G401 (cell line): ENCODE results near the gene TMPRSS13. TPM values are rescaled to one million over a fixed set of nuclear protein-coding genes. Genes with fewer than 3 reads are reported as not detected.
"Not testable (repeated sequence)": the region's sequence is repeated elsewhere in the genome, so short reads cannot be mapped to it uniquely, and the experiment has no call there.

Source experiments
- DNase-seq: peaks from one replicate; pipeline ENCODE4 v3.0.0-alpha.2; 2015; ENCODE audit warnings: low spot score
- in situ Hi-C: cut with HindIII; loops from 2 replicates; pipeline ENCODE4 v1.10.0; 2016; ENCODE audit warnings: low sequenced_read_pairs, mixed read lengths
- total RNA-seq: library from RNA; depleted of rRNA; stranded (reverse); fragments of >200 nt; shearing (Covaris generic); gene quantifications from 2 replicates; pipeline ENCODE4 v1.2.3, GENCODE V29; 2014; rRNA removed

TMPRSS13 gene
- not detected in 2 replicates for total RNA-seq

- in situ Hi-C loops, result no loop called here
- DNase-seq, result no peak
These were observed at the start of gene TMPRSS13 for GRCh38 chr11:117929142-117929915. TMPRSS13 (minus strand) TSS chr11:117929402; CDS start chr11:117929307, 95 bp downstream.

- in situ Hi-C loops, result no loop called here
- DNase-seq, result no peak
These were observed 49.8 kb upstream of the TMPRSS13 start for GRCh38 chr11:117978991-117979390.

- in situ Hi-C loops, DNase-seq: not testable (repeated sequence)
These were observed 49.2 kb upstream of the TMPRSS13 start for GRCh38 chr11:117978291-117978910.

- DNase-seq, in situ Hi-C loops: not testable (repeated sequence)
These were observed 48.5 kb upstream of the TMPRSS13 start for GRCh38 chr11:117977612-117978264.

GRCh38 chr11:117977029-117977428, 47.8 kb upstream of the TMPRSS13 start:
- in situ Hi-C loops, result no loop called here

GRCh38 chr11:117976445-117976844, 47.2 kb upstream of the TMPRSS13 start:
- in situ Hi-C loops, result no loop called here
- no peak for DNase-seq

More at GRCh38 chr11:117977029-117977428, 47.8 kb upstream of the TMPRSS13 start:
- no peak for DNase-seq

- in situ Hi-C loops, result no loop called here
- DNase-seq, result no peak
These were observed 44.3 kb upstream of the TMPRSS13 start for GRCh38 chr11:117973503-117973860.

- in situ Hi-C loops, result no loop called here
- no peak for DNase-seq
These were observed 43.7 kb upstream of the TMPRSS13 start for GRCh38 chr11:117972629-117973502.

GRCh38 chr11:117972044-117972443, 42.8 kb upstream of the TMPRSS13 start:
- in situ Hi-C loops, result no loop called here
- DNase-seq, result no peak

GRCh38 chr11:117970400-117971024, 41.3 kb upstream of the TMPRSS13 start:
- in situ Hi-C loops, result no loop called here
- DNase-seq, result no peak

- in situ Hi-C loops, result no loop called here
- DNase-seq, result no peak
These were observed 40.2 kb upstream of the TMPRSS13 start for GRCh38 chr11:117969160-117969991.

GRCh38 chr11:117966908-117967307, 37.7 kb upstream of the TMPRSS13 start:
- in situ Hi-C loops, result no loop called here
- DNase-seq, result no peak

- DNase-seq, result no peak
- in situ Hi-C loops, result no loop called here
These were observed 33.6 kb upstream of the TMPRSS13 start for GRCh38 chr11:117962826-117963225.

GRCh38 chr11:117961896-117962295, 32.7 kb upstream of the TMPRSS13 start:
- no peak for DNase-seq

GRCh38 chr11:117960406-117960805, 31.2 kb upstream of the TMPRSS13 start:
- no peak for DNase-seq
- in situ Hi-C loops, result no loop called here

More at GRCh38 chr11:117961896-117962295, 32.7 kb upstream of the TMPRSS13 start:
- in situ Hi-C loops, result no loop called here

- in situ Hi-C loops, result no loop called here
- no peak for DNase-seq
These were observed 30.4 kb upstream of the TMPRSS13 start for GRCh38 chr11:117959438-117960149.

- DNase-seq, result no peak
- in situ Hi-C loops, result no loop called here
These were observed 29.7 kb upstream of the TMPRSS13 start for GRCh38 chr11:117958949-117959348.
